ENCODE measurements around the gene CGNL1.

Gene CGNL1

DNA sequence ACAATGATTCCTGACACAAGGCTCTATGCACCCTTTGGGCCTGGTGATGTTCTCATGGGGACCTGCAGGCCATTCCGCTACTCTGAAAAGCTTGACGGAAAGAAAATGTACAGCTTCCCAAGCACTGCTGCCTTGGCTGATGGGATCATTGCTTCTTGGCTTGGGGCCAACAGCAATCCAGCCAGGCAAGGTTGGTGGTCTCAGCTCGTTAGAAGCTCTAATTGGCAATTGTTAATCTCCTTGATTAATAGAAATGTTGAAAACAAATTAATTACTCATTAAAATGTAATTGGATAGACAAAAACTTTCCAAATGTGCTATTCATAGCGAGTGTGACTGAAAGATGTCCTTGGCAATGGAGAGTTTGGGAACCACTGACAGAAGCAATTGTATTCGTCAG is 199.1 kb downstream of the CGNL1 start:
- Histone ChIP-seq H3K27ac (ENCODE audit: extremely low read depth, low read depth, low read length) (no peak overlapping the region), H3K4me1 (ENCODE audit: control insufficient read depth, insufficient read depth, low read length) (no peaks in the 10 kb centered on the region), H3K9me3 (ENCODE audit: control insufficient read depth, insufficient read depth, low read depth, low read length) (no peaks in the 10 kb centered on the region), H3K36me3 (ENCODE audit: control insufficient read depth in 2 of 2, insufficient read depth in 1 of 2, low read length in 2 of 2) (no peaks in the 10 kb centered on the region), H3K4me3 (ENCODE audit: low read depth, low read length) (no peak overlapping the region)
- ChIA-PET POLR2A (no interaction called here), CTCF (no interaction called here)
- TF ChIP-seq, protein P1, sequence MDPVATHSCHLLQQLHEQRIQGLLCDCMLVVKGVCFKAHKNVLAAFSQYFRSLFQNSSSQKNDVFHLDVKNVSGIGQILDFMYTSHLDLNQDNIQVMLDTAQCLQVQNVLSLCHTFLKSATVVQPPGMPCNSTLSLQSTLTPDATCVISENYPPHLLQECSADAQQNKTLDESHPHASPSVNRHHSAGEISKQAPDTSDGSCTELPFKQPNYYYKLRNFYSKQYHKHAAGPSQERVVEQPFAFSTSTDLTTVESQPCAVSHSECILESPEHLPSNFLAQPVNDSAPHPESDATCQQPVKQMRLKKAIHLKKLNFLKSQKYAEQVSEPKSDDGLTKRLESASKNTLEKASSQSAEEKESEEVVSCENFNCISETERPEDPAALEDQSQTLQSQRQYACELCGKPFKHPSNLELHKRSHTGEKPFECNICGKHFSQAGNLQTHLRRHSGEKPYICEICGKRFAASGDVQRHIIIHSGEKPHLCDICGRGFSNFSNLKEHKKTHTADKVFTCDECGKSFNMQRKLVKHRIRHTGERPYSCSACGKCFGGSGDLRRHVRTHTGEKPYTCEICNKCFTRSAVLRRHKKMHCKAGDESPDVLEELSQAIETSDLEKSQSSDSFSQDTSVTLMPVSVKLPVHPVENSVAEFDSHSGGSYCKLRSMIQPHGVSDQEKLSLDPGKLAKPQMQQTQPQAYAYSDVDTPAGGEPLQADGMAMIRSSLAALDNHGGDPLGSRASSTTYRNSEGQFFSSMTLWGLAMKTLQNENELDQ (tag by site-specific recombination; IDR thresholded peaks at IDR 0.05; ENCODE audit: low read depth): no peak
- TF ChIP-seq ZNF266 (tag by site-specific recombination; IDR thresholded peaks at IDR 0.05; ENCODE audit: low read depth): no peak

DNA sequence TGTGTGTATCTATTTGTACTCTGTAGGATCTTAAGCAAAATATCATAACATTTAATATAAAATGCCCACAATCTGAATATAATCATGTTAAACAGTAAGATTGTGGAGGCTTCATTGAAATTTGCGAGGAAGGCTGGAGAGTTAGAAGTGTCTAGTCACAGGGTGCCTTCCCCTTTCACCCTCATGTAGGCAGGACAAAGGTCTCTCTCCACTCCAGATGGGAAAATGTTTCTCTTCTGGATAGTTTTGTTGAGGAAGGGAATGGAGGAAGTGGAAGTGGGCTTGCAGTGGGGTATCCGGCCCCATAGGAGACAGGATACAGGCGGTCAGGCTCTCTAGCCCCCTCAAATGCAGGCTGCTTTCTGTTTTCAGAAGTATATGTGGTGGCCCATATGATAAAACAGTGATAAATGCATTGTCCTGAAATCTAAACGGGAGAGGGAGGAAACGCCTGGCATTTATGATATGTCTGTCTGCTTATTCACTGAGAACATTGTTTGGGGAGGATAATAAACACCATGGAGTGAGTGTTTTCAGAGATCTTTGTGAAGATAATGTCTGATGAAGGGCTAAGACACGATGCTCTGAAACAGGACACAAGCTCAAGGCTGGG is 202.1 kb downstream of the CGNL1 start:
- H3K27ac ChIP-seq (ENCODE audit: extremely low read depth, low read depth, low read length): no peak overlapping the region
- TF ChIP-seq SCRT1 (tag by site-specific recombination; IDR thresholded peaks at IDR 0.05; ENCODE audit: borderline replicate concordance) (no peak), ZNF707 (tag by site-specific recombination; IDR thresholded peaks at IDR 0.05) (no peak), ZNF175 (tag by site-specific recombination; IDR thresholded peaks at IDR 0.05) (no peak), ZNF585B (tag by site-specific recombination; IDR thresholded peaks at IDR 0.05) (no peak), ZBTB7A (tag by site-specific recombination; IDR thresholded peaks at IDR 0.05; ENCODE audit: low read depth) (no peak), ZNF157 (tag by site-specific recombination; IDR thresholded peaks at IDR 0.05) (no peak), FEZF1 (tag by site-specific recombination; IDR thresholded peaks at IDR 0.05) (no peak)
- TF ChIP-seq, protein P2, sequence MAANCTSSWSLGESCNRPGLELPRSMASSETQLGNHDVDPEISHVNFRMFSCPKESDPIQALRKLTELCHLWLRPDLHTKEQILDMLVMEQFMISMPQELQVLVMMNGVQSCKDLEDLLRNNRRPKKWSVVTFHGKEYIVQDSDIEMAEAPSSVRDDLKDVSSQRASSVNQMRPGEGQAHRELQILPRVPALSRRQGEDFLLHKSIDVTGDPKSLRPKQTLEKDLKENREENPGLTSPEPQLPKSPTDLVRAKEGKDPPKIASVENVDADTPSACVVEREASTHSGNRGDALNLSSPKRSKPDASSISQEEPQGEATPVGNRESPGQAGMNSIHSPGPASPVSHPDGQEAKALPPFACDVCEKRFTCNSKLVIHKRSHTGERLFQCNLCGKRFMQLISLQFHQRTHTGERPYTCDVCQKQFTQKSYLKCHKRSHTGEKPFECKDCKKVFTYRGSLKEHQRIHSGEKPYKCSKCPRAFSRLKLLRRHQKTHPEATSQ (tag by site-specific recombination; IDR thresholded peaks at IDR 0.05): no peak
- H3K9me3 ChIP-seq (ENCODE audit: control insufficient read depth, insufficient read depth, low read depth, low read length): no peaks in the 10 kb centered on the region
- no peak overlapping the region for H3K4me3 ChIP-seq (ENCODE audit: low read depth, low read length)
- H3K36me3 ChIP-seq (ENCODE audit: control insufficient read depth in 2 of 2, insufficient read depth in 1 of 2, low read length in 2 of 2): no peaks in the 10 kb centered on the region
- POLR2A ChIA-PET: no interaction called here
- CTCF ChIA-PET: no interaction called here
- H3K4me1 ChIP-seq (ENCODE audit: control insufficient read depth, insufficient read depth, low read length): no peaks in the 10 kb centered on the region

DNA sequence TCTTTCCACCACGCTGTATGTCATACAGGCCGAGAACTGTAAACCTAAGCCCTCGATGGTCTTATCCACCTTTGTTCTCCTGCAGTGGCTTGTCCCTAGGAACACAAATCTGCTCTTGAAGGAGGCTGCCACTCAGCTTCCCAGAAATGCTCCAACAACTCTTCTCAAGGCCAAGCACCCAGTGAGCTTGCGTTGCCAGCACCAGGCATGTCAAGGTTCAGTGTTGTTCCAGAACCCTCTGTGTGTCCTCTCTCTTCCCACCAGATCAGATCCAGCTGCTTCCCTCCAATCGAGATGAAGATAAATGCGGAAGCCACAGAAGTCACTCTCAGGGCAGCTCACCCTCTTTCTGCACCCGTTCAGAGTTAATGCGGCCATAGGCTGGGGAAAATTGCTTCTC is 204.1 kb downstream of the CGNL1 start:
- no peak overlapping the region for H3K4me3 ChIP-seq (ENCODE audit: low read depth, low read length)
- H3K4me1 ChIP-seq (ENCODE audit: control insufficient read depth, insufficient read depth, low read length): no peaks in the 10 kb centered on the region
- no peaks in the 10 kb centered on the region for H3K36me3 ChIP-seq (ENCODE audit: control insufficient read depth in 2 of 2, insufficient read depth in 1 of 2, low read length in 2 of 2)
- ChIA-PET CTCF (interaction anchor here (0.9 kb wide), 1 partner anchor 9 kb away, joined by 3 read pairs; no protein-coding TSS in a partner anchor), POLR2A (no interaction called here)
- H3K9me3 ChIP-seq (ENCODE audit: control insufficient read depth, insufficient read depth, low read depth, low read length): no peaks in the 10 kb centered on the region
- TF ChIP-seq, protein P2 (tag by site-specific recombination; IDR thresholded peaks at IDR 0.05): no peak
- TF ChIP-seq YY2 (tag by site-specific recombination; IDR thresholded peaks at IDR 0.05): no peak
- no peak for TF ChIP-seq BCL11A (tag by site-specific recombination; IDR thresholded peaks at IDR 0.05; ENCODE audit: low read depth)
- TF ChIP-seq, protein P3, sequence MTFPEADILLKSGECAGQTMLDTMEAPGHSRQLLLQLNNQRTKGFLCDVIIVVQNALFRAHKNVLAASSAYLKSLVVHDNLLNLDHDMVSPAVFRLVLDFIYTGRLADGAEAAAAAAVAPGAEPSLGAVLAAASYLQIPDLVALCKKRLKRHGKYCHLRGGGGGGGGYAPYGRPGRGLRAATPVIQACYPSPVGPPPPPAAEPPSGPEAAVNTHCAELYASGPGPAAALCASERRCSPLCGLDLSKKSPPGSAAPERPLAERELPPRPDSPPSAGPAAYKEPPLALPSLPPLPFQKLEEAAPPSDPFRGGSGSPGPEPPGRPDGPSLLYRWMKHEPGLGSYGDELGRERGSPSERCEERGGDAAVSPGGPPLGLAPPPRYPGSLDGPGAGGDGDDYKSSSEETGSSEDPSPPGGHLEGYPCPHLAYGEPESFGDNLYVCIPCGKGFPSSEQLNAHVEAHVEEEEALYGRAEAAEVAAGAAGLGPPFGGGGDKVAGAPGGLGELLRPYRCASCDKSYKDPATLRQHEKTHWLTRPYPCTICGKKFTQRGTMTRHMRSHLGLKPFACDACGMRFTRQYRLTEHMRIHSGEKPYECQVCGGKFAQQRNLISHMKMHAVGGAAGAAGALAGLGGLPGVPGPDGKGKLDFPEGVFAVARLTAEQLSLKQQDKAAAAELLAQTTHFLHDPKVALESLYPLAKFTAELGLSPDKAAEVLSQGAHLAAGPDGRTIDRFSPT (tag by site-specific recombination; IDR thresholded peaks at IDR 0.05): no peak
- no peak for TF ChIP-seq ZNF335 (tag by site-specific recombination; conservative IDR thresholded peaks at IDR 0.05)
- TF ChIP-seq ZNF677 (tag by site-specific recombination; IDR thresholded peaks at IDR 0.05): no peak
- TF ChIP-seq ZNF292 (tag by site-specific recombination; IDR thresholded peaks at IDR 0.05; ENCODE audit: borderline replicate concordance, low read depth): no peak
- no peak for TF ChIP-seq ZNF776 (tag by site-specific recombination; IDR thresholded peaks at IDR 0.05; ENCODE audit: borderline replicate concordance)
- TF ChIP-seq ZFP3 (tag by site-specific recombination; IDR thresholded peaks at IDR 0.05; ENCODE audit: low read depth): no peak
- no peak for TF ChIP-seq RBAK (tag by site-specific recombination; IDR thresholded peaks at IDR 0.05)
- no peak overlapping the region for H3K27ac ChIP-seq (ENCODE audit: extremely low read depth, low read depth, low read length)
